ENCODE data around the gene TRIM64. TPM values are rescaled to one million over a fixed set of nuclear protein-coding genes. Genes with fewer than 3 reads are reported as not detected.

TRIM64 gene
- polyA plus RNA-seq, 3 donors, result not detected

Small RNA genes within 50 kb of the gene (small RNA-seq; reads per million reads assigned to genes)
- not detected for gene AP004607.1 (ENCODE audit: insufficient read length, low read depth)

Other genes with a start within 250 kb of the TRIM64 start
- gene TRIM49, start 157.5 kb upstream of the TRIM64 start, polyA plus RNA-seq, result not detected
- not detected for gene TRIM64B, start 87.5 kb upstream of the TRIM64 start, polyA plus RNA-seq
- gene TRIM49D1, start 43.8 kb upstream of the TRIM64 start, polyA plus RNA-seq, result not detected
- gene TRIM49D2, start 42.0 kb upstream of the TRIM64 start, polyA plus RNA-seq, result not detected
- gene TRIM49C, start 65.1 kb downstream of the TRIM64 start, polyA plus RNA-seq, result not detected
- gene UBTFL1, start 119.9 kb downstream of the TRIM64 start, polyA plus RNA-seq, result not detected
- not detected for gene NAALAD2, start 168.6 kb downstream of the TRIM64 start, polyA plus RNA-seq

Data from CD14-positive monocyte (primary cell).